ENCODE measurements around the gene ASB3. TPM values are rescaled to one million over a fixed set of nuclear protein-coding genes. Genes with fewer than 3 reads are reported as not detected.

Gene ASB3
- total and polyA plus RNA-seq, 2 donors (not counting 3 experiments of a cell fraction or from before 2014, with no cell fraction given) = 20.3 to 20.5 TPM

DNA sequence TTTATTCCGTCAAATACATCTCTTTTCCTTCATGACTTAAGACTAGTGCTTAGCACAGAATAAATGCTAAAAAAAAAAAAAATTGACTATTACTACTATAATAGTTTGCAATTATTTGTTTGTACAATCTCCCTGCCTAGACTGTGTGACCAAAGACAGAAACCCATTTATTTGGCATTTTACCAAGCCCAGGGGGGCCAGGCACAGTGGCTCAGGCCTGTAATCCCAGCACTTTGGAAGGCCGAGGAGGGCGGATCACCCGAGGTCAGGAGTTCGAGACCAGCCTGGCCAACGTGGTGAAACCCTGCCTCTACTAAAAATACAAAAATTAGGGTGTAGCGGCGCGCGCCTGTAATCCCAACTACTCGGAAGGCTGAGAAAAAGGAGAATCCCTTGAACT lies 1.4 kb downstream of the ASB3 start:
- no peak overlapping the region for H3K27ac ChIP-seq (ENCODE audit: insufficient read depth, low read depth, low read length)
- no peak for FAIRE-seq
- H3K4me1 ChIP-seq (ENCODE audit: control insufficient read depth, extremely low read depth, insufficient read depth, low read length) = peaks cover 23% of the 10 kb centered on the region
- H3K4me2 ChIP-seq (ENCODE audit: insufficient read depth, low read length) = peak overlapping the region; percentile 91
- H4K20me1 ChIP-seq (replicated peaks; ENCODE audit: control insufficient read depth, extremely low read depth, insufficient read depth, low read length) = no peaks in the 10 kb centered on the region
- intact Hi-C loops (cut with micrococcal nuclease) (no loop called here), dilution Hi-C loops (cut with MboI; ENCODE audit: extremely low pct_ligation_motif_present, low sequenced_read_pairs) (no loop called here)
- H3K9ac ChIP-seq (replicated peaks; ENCODE audit: extremely low read depth, insufficient read depth, low read length) = peak overlapping the region; percentile 91
- peaks cover 75% of the 10 kb centered on the region for H3K79me2 ChIP-seq (ENCODE audit: control insufficient read depth, insufficient read depth, low read length)
- H3K36me3 ChIP-seq (ENCODE audit: control insufficient read depth in 2 of 2, extremely low read depth in 1 of 2, insufficient read depth in 2 of 2, low read length in 2 of 2) = no peaks in the 10 kb centered on the region
- peak overlapping the region in 2 of 3 experiments; percentile 92 to 98 for H3K4me3 ChIP-seq (replicated peaks in 1 of 3; ENCODE audit: insufficient read depth in 1 of 3, low read depth in 1 of 3, low read length in 3 of 3)
- H2AFZ ChIP-seq (ENCODE audit: low read depth, low read length) = no peak overlapping the region
- no peaks in the 10 kb centered on the region for H3K9me3 ChIP-seq (replicated peaks; ENCODE audit: control insufficient read depth, insufficient read depth, low read length)
- BruUV-seq (replicated peaks) = no TSS peak
- TF ChIP-seq POLR2AphosphoS5 (IDR thresholded peaks at IDR 0.05; ENCODE audit: insufficient read depth, low read depth, low read length) = no peak
- TF ChIP-seq, protein P1, sequence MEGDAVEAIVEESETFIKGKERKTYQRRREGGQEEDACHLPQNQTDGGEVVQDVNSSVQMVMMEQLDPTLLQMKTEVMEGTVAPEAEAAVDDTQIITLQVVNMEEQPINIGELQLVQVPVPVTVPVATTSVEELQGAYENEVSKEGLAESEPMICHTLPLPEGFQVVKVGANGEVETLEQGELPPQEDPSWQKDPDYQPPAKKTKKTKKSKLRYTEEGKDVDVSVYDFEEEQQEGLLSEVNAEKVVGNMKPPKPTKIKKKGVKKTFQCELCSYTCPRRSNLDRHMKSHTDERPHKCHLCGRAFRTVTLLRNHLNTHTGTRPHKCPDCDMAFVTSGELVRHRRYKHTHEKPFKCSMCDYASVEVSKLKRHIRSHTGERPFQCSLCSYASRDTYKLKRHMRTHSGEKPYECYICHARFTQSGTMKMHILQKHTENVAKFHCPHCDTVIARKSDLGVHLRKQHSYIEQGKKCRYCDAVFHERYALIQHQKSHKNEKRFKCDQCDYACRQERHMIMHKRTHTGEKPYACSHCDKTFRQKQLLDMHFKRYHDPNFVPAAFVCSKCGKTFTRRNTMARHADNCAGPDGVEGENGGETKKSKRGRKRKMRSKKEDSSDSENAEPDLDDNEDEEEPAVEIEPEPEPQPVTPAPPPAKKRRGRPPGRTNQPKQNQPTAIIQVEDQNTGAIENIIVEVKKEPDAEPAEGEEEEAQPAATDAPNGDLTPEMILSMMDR (IDR thresholded peaks at IDR 0.05; ENCODE audit: extremely low read depth in 1 of 2, insufficient read depth in 1 of 2, low read depth in 1 of 2, low read length in 2 of 2) = no peak
- no peak for TF ChIP-seq MYC (IDR thresholded peaks at IDR 0.05; ENCODE audit: low read depth, low read length)
- TF ChIP-seq EZH2 (IDR thresholded peaks at IDR 0.05; ENCODE audit: borderline replicate concordance, low read depth, low read length, severe bottlenecking) = no peak
- TF ChIP-seq, protein P2, sequence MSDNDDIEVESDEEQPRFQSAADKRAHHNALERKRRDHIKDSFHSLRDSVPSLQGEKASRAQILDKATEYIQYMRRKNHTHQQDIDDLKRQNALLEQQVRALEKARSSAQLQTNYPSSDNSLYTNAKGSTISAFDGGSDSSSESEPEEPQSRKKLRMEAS (IDR thresholded peaks at IDR 0.05; ENCODE audit: insufficient read depth, insufficient read length) = no peak
- TF ChIP-seq POLR2A (IDR thresholded peaks at IDR 0.05; ENCODE audit: low read depth, low read length) = no peak
- no peak for TF ChIP-seq GATA2 (IDR thresholded peaks at IDR 0.05; ENCODE audit: insufficient read depth, insufficient read length, low read depth, low read length)
- TF ChIP-seq JUN (IDR thresholded peaks at IDR 0.05; ENCODE audit: borderline replicate concordance, insufficient read depth, insufficient read length, low read depth) = no peak
- no peak for TF ChIP-seq FOS (IDR thresholded peaks at IDR 0.05; ENCODE audit: borderline replicate concordance, insufficient read depth, low read length)
- H3K9me1 ChIP-seq (replicated peaks; ENCODE audit: control insufficient read depth, extremely low read depth, insufficient read depth, low read length) = no peaks in the 10 kb centered on the region
- no peak for DNase-seq (ENCODE audit: low read depth, low spot score)
- H3K27me3 ChIP-seq (ENCODE audit: control insufficient read depth in 2 of 2, insufficient read depth in 2 of 2, low read length in 2 of 2) = no peaks in the 10 kb centered on the region
- POLR2A ChIA-PET = interaction anchor here (2.3 kb wide), 1 partner anchor 17 kb away, joined by 8 read pairs; the partner anchor contains the start of gene CHAC2
- CTCF ChIA-PET = interaction anchor here (2.8 kb wide), 1 partner anchor 17 kb away, joined by 13 read pairs; the partner anchor contains the start of gene CHAC2

All from endothelial cell of umbilical vein (primary cell).